Measurements from ENCODE around the gene SEMA7A.

- TF ChIP-seq POLR2A (IDR thresholded peaks at IDR 0.05): no peak
- TF ChIP-seq, protein P1, sequence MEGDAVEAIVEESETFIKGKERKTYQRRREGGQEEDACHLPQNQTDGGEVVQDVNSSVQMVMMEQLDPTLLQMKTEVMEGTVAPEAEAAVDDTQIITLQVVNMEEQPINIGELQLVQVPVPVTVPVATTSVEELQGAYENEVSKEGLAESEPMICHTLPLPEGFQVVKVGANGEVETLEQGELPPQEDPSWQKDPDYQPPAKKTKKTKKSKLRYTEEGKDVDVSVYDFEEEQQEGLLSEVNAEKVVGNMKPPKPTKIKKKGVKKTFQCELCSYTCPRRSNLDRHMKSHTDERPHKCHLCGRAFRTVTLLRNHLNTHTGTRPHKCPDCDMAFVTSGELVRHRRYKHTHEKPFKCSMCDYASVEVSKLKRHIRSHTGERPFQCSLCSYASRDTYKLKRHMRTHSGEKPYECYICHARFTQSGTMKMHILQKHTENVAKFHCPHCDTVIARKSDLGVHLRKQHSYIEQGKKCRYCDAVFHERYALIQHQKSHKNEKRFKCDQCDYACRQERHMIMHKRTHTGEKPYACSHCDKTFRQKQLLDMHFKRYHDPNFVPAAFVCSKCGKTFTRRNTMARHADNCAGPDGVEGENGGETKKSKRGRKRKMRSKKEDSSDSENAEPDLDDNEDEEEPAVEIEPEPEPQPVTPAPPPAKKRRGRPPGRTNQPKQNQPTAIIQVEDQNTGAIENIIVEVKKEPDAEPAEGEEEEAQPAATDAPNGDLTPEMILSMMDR (IDR thresholded peaks at IDR 0.05): no peak
Observed at GRCh38 chr15:74449643-74450205, 16.0 kb upstream of the SEMA7A start.
